ENCODE measurements around the gene GLDN.

The GLDN gene

GRCh38 chr15:51447855-51448621 lies 106.6 kb downstream of the GLDN start:
- DNase-seq = no peak

GRCh38 chr15:51448622-51449399 lies 107.4 kb downstream of the GLDN start:
- no peak for DNase-seq

- DNase-seq = peak; percentile 21
Observed at GRCh38 chr15:51450001-51450400, 108.5 kb downstream of the GLDN start.
